ENCODE results near the gene ENPP3. TPM values are rescaled to one million over a fixed set of nuclear protein-coding genes. Genes with fewer than 3 reads are reported as not detected.
A peak's percentile ranks its signal among the peaks of the same experiment; 100 is the strongest.

Gene ENPP3
- total and polyA plus RNA-seq, 2 of the 13 experiments (the other 11 are each of a cell fraction or from before 2014, with no cell fraction given): 40.0 to 75.4 TPM

DNA sequence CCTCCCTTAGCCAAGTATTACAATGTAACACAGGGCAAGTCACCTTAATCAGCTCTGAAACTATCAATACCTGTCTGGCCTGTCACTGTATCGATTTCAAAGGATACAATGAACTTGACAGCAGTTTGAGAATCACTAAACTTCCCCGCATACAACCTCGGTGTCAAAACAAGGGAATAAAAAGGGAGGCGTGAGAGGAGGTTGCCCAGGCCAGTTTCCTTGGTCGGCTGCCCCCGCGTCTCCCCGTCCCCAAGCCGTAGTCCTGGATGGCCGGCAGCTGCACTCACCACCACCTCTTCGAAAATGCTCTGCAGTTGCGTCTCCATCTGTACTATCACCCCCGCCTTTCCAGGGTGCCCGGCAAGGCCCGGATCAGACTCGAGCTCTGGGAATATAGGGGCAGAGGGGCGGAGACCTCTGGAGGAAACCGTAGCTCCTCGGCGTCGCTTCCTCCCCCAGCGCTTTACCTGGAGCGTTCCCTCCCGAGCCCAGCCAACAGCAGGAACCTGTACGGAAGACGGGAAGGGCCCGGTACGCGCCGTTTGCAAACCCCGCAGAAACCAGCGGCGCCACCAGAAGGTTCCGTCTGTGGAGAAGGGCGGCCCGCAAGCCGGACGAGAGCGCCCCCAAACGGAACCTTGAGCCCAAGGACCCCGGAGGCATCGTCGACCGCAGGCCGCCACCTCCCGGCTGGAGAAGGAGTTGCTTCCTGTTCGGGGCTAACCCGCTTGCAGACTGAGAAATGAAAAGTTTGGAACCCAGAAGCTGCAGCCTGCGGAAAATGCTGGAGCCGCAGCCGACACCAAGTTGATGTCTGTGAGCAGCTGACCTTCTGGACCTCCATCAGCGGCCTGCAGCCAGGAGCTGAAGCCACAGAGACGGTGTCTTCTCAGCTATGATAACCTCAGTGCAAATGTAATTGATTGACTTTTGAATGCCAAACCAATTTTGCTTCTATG lies 9.1 kb upstream of the ENPP3 start, which contains the start of gene MED23 (continued):
- TF ChIP-seq ZNF557 (CRISPR knock-in tag; IDR thresholded peaks at IDR 0.05) (peak; percentile 98), ZNF746 (CRISPR knock-in tag; IDR thresholded peaks at IDR 0.05) (0 out of 2 replicates have a peak, but pooled peaks have one; percentile 83), SRSF1 (optimal IDR thresholded peaks at IDR 0.05; ENCODE audit: low read depth, low read length) (peak; percentile 97), ZNF414 (CRISPR knock-in tag; IDR thresholded peaks at IDR 0.05) (peak; percentile 100), GRHL1 (CRISPR knock-in tag; conservative IDR thresholded peaks at IDR 0.05) (no peak), ZNF737 (CRISPR knock-in tag; IDR thresholded peaks at IDR 0.05; ENCODE audit: borderline replicate concordance) (no peak; the same call in 1 of the 2 replicates), IRF9 (CRISPR knock-in tag; IDR thresholded peaks at IDR 0.05; ENCODE audit: borderline replicate concordance) (peak; percentile 100), SYNCRIP (IDR thresholded peaks at IDR 0.05; ENCODE audit: insufficient read depth, low read depth, low read length) (no peak), HIC2 (CRISPR knock-in tag; IDR thresholded peaks at IDR 0.05; ENCODE audit: low read depth) (no peak), YEATS4 (CRISPR knock-in tag; IDR thresholded peaks at IDR 0.05; ENCODE audit: borderline replicate concordance) (peak; percentile 99), ZNF816 (CRISPR knock-in tag; IDR thresholded peaks at IDR 0.05; ENCODE audit: borderline replicate concordance) (peak; percentile 98), ZNF709 (CRISPR knock-in tag; IDR thresholded peaks at IDR 0.05) (peak; percentile 98), MEIS2 (CRISPR knock-in tag; IDR thresholded peaks at IDR 0.05) (peak; percentile 97), ZNF784 (CRISPR knock-in tag; IDR thresholded peaks at IDR 0.05; ENCODE audit: borderline replicate concordance) (peak; percentile 100), CENPX (CRISPR knock-in tag; IDR thresholded peaks at IDR 0.05) (no peak), ZBTB3 (CRISPR knock-in tag; IDR thresholded peaks at IDR 0.05; ENCODE audit: borderline replicate concordance, low read depth) (peak; percentile 90; the same call in 1 of the 2 replicates), ZBTB26 (CRISPR knock-in tag; IDR thresholded peaks at IDR 0.05; ENCODE audit: borderline replicate concordance) (peak; percentile 95), SOX6 (IDR thresholded peaks at IDR 0.05) (no peak), SOX6 (CRISPR knock-in tag; IDR thresholded peaks at IDR 0.05) (peak; percentile 95), SUZ12 (IDR thresholded peaks at IDR 0.05; ENCODE audit: low read depth, low read length) (0 out of 2 replicates have a peak, but pooled peaks have one; percentile 14)
